Ectodermal cell (in vitro differentiated cells): ENCODE data around the gene PARP1.

Source experiments
- H3K27ac ChIP-seq: 2 replicates; pipeline ENCODE4 v1.7.0; 2013; ENCODE audit warnings: mild to moderate bottlenecking, low read depth, low read length; ENCODE audit not compliant: insufficient read depth, poor library complexity, severe bottlenecking
- H3K27me3 ChIP-seq: 2 replicates; pipeline ENCODE4 v1.7.0; 2013; ENCODE audit warnings: mild to moderate bottlenecking, low read length; ENCODE audit not compliant: insufficient read depth, control insufficient read depth, poor library complexity, severe bottlenecking
- H3K36me3 ChIP-seq: one replicate; pipeline ENCODE4 v1.7.0; 2013; ENCODE audit warnings: low read length; ENCODE audit not compliant: control insufficient read depth, insufficient read depth
- H3K4me1 ChIP-seq: one replicate; pipeline ENCODE4 v1.7.0; 2013; ENCODE audit warnings: low read length; ENCODE audit not compliant: control insufficient read depth, insufficient read depth
- H3K4me3 ChIP-seq: 2 replicates; pipeline ENCODE4 v1.7.0; 2013; ENCODE audit warnings: low read depth, low read length, control low read depth; ENCODE audit not compliant: insufficient read depth
- H3K9me3 ChIP-seq: 2 replicates; pipeline ENCODE4 v1.7.0; 2013; ENCODE audit warnings: mild to moderate bottlenecking, low read length, moderate library complexity; ENCODE audit not compliant: control insufficient read depth
- WGBS, 2 experiments: methylation state at CpG; one replicate each; pipeline ENCODE4 v1.1.7; 2013; ENCODE audit warnings: missing lambda C conversion rate in 2 of 2; 5-methylcytosine and 5-hydroxymethylcytosine counted together

Gene PARP1

GRCh38 chr1:226378071-226378470 lies 29.8 kb downstream of the PARP1 start:
- Histone ChIP-seq H3K27me3 (no peaks in the 10 kb centered on the region), H3K9me3 (no peaks in the 10 kb centered on the region), H3K27ac (no peak overlapping the region), H3K4me3 (no peak overlapping the region), H3K4me1 (no peaks in the 10 kb centered on the region), H3K36me3 (peaks cover 83% of the 10 kb centered on the region)
- WGBS, 2 experiments, result 91 to 99% methylated on average over 2 of the region's 2 CpGs

GRCh38 chr1:226376300-226376699 lies 31.6 kb downstream of the PARP1 start:
- H3K27me3 ChIP-seq, result no peaks in the 10 kb centered on the region
- no peak overlapping the region for H3K27ac ChIP-seq
- no peaks in the 10 kb centered on the region for H3K4me1 ChIP-seq
- 92 to 94% methylated on average over 3 of the region's 3 CpGs for WGBS, 2 experiments
- no peaks in the 10 kb centered on the region for H3K9me3 ChIP-seq
- H3K36me3 ChIP-seq, result peaks cover 71% of the 10 kb centered on the region
- H3K4me3 ChIP-seq, result no peak overlapping the region

- H3K36me3 ChIP-seq, result peaks cover 57% of the 10 kb centered on the region
- no peaks in the 10 kb centered on the region for H3K9me3 ChIP-seq
- no peaks in the 10 kb centered on the region for H3K27me3 ChIP-seq
- no peak overlapping the region for H3K4me3 ChIP-seq
- no peaks in the 10 kb centered on the region for H3K4me1 ChIP-seq
- H3K27ac ChIP-seq, result no peak overlapping the region
- 82 to 83% methylated on average over 7 of the region's 7 CpGs for WGBS, 2 experiments
Measured at GRCh38 chr1:226373376-226373775, 34.5 kb downstream of the PARP1 start.

- WGBS, 2 experiments, result 95% methylated on average over 9 of the region's 9 CpGs
- H3K4me1 ChIP-seq, result no peaks in the 10 kb centered on the region
Measured at GRCh38 chr1:226372885-226373284, 35.0 kb downstream of the PARP1 start.

GRCh38 chr1:226371866-226372490 lies 35.9 kb downstream of the PARP1 start:
- H3K9me3 ChIP-seq, result no peaks in the 10 kb centered on the region
- H3K4me1 ChIP-seq, result no peaks in the 10 kb centered on the region
- H3K36me3 ChIP-seq, result peaks cover 60% of the 10 kb centered on the region
- H3K27ac ChIP-seq, result no peak overlapping the region
- 93 to 95% methylated on average over 11 of the region's 11 CpGs for WGBS, 2 experiments
- H3K27me3 ChIP-seq, result no peaks in the 10 kb centered on the region
- H3K4me3 ChIP-seq, result no peak overlapping the region

More at GRCh38 chr1:226372885-226373284, 35.0 kb downstream of the PARP1 start:
- Histone ChIP-seq H3K9me3 (no peaks in the 10 kb centered on the region), H3K36me3 (peaks cover 58% of the 10 kb centered on the region), H3K27ac (no peak overlapping the region), H3K27me3 (no peaks in the 10 kb centered on the region), H3K4me3 (no peak overlapping the region)

- peaks cover 60% of the 10 kb centered on the region for H3K36me3 ChIP-seq
- WGBS, 2 experiments, result 96% methylated on average over 6 of the region's 6 CpGs
- no peaks in the 10 kb centered on the region for H3K9me3 ChIP-seq
- H3K27ac ChIP-seq, result no peak overlapping the region
- no peak overlapping the region for H3K4me3 ChIP-seq
- no peaks in the 10 kb centered on the region for H3K4me1 ChIP-seq
- H3K27me3 ChIP-seq, result no peaks in the 10 kb centered on the region
Measured at GRCh38 chr1:226371027-226371694, 36.7 kb downstream of the PARP1 start.

- peaks cover 65% of the 10 kb centered on the region for H3K36me3 ChIP-seq
- 92% methylated on average over 13 of the region's 13 CpGs for WGBS, 2 experiments
- H3K27me3 ChIP-seq, result no peaks in the 10 kb centered on the region
- no peak overlapping the region for H3K4me3 ChIP-seq
- H3K27ac ChIP-seq, result no peak overlapping the region
- H3K4me1 ChIP-seq, result no peaks in the 10 kb centered on the region
- H3K9me3 ChIP-seq, result no peaks in the 10 kb centered on the region
Measured at GRCh38 chr1:226370144-226370923, 37.6 kb downstream of the PARP1 start.

- Histone ChIP-seq H3K27ac (no peak overlapping the region), H3K27me3 (no peaks in the 10 kb centered on the region), H3K4me1 (no peaks in the 10 kb centered on the region), H3K36me3 (peaks cover 63% of the 10 kb centered on the region), H3K9me3 (no peaks in the 10 kb centered on the region), H3K4me3 (no peak overlapping the region)
- 88 to 89% methylated on average over 6 of the region's 6 CpGs for WGBS, 2 experiments
Measured at GRCh38 chr1:226369110-226369509, 38.8 kb downstream of the PARP1 start.

GRCh38 chr1:226366290-226366689 lies 41.6 kb downstream of the PARP1 start:
- WGBS, 2 experiments, result 97 to 100% methylated on average over 1 of the region's 2 CpGs
- H3K36me3 ChIP-seq, result peaks cover 68% of the 10 kb centered on the region
- no peaks in the 10 kb centered on the region for H3K4me1 ChIP-seq

GRCh38 chr1:226365831-226366231 lies 42.1 kb downstream of the PARP1 start:
- Histone ChIP-seq H3K4me3 (no peak overlapping the region), H3K27me3 (no peaks in the 10 kb centered on the region), H3K9me3 (no peaks in the 10 kb centered on the region), H3K27ac (no peak overlapping the region), H3K4me1 (no peaks in the 10 kb centered on the region), H3K36me3 (peaks cover 69% of the 10 kb centered on the region)
- WGBS, 2 experiments, result 96 to 98% methylated on average over 5 of the region's 5 CpGs

More at GRCh38 chr1:226366290-226366689, 41.6 kb downstream of the PARP1 start:
- H3K9me3 ChIP-seq, result no peaks in the 10 kb centered on the region
- H3K4me3 ChIP-seq, result no peak overlapping the region
- no peak overlapping the region for H3K27ac ChIP-seq
- no peaks in the 10 kb centered on the region for H3K27me3 ChIP-seq
